Mucosa of stomach (tissue), 1 donor: ENCODE results near the gene RHBDF2.
A peak's percentile ranks its signal among the peaks of the same experiment; 100 is the strongest.

Experiments
- H3K27me3 ChIP-seq: one replicate; pipeline ENCODE4 v1.7.0; 2013; ENCODE audit warnings: mild to moderate bottlenecking, low read length; ENCODE audit not compliant: control insufficient read depth, insufficient read depth
- H3K36me3 ChIP-seq: one replicate; pipeline ENCODE4 v1.7.0; 2013; ENCODE audit warnings: low read length; ENCODE audit not compliant: control insufficient read depth, insufficient read depth
- H3K4me1 ChIP-seq: one replicate; pipeline ENCODE4 v1.7.0; 2013; ENCODE audit warnings: mild to moderate bottlenecking, low read length; ENCODE audit not compliant: control insufficient read depth, insufficient read depth
- H3K4me3 ChIP-seq: one replicate; pipeline ENCODE4 v1.7.0; 2013; ENCODE audit warnings: low read length
- H3K9ac ChIP-seq: one replicate; pipeline ENCODE4 v1.7.0; 2013; ENCODE audit warnings: mild to moderate bottlenecking, low read length, moderate library complexity
- H3K9me3 ChIP-seq: one replicate; pipeline ENCODE4 v1.7.0; 2013; ENCODE audit warnings: mild to moderate bottlenecking, low read length, moderate library complexity; ENCODE audit not compliant: control insufficient read depth
- donor health status: Pancreatic carcinoma.

RHBDF2 gene

GRCh38 chr17:76501018-76501826 is at the start of gene RHBDF2:
Gene RHBDF2, minus strand, starts transcription at chr17:76501423. Its CDS starts 19,899 bp downstream, at chr17:76481524.
- Histone ChIP-seq H3K4me3 (peak within 1 kb of the TSS; percentile 47), H3K27me3 (peaks cover 3% of the 10 kb centered on the region), H3K36me3 (no peaks in the 10 kb centered on the region), H3K9ac (peak within 1 kb of the TSS; percentile 78), H3K9me3 (no peaks in the 10 kb centered on the region), H3K4me1 (peaks cover 42% of the 10 kb centered on the region)

GRCh38 chr17:76549539-76549938 is 48.3 kb upstream of the RHBDF2 start:
- no peaks in the 10 kb centered on the region for H3K27me3 ChIP-seq
- H3K4me3 ChIP-seq, result no peak overlapping the region
- H3K36me3 ChIP-seq, result no peaks in the 10 kb centered on the region
- H3K9ac ChIP-seq, result no peak overlapping the region
- peaks cover 54% of the 10 kb centered on the region for H3K4me1 ChIP-seq
- H3K9me3 ChIP-seq, result no peaks in the 10 kb centered on the region

GRCh38 chr17:76549215-76549518 is 47.9 kb upstream of the RHBDF2 start:
- Histone ChIP-seq H3K4me1 (peaks cover 56% of the 10 kb centered on the region), H3K9ac (no peak overlapping the region), H3K4me3 (no peak overlapping the region), H3K27me3 (no peaks in the 10 kb centered on the region), H3K9me3 (no peaks in the 10 kb centered on the region), H3K36me3 (no peaks in the 10 kb centered on the region)

- H3K27me3 ChIP-seq, result no peaks in the 10 kb centered on the region
- H3K4me1 ChIP-seq, result peaks cover 56% of the 10 kb centered on the region
- no peak overlapping the region for H3K4me3 ChIP-seq
- H3K9ac ChIP-seq, result peak overlapping the region; percentile 22
- H3K9me3 ChIP-seq, result no peaks in the 10 kb centered on the region
- H3K36me3 ChIP-seq, result no peaks in the 10 kb centered on the region
Measured at GRCh38 chr17:76548378-76549214, 47.4 kb upstream of the RHBDF2 start.

- Histone ChIP-seq H3K36me3 (no peaks in the 10 kb centered on the region), H3K9ac (no peak overlapping the region), H3K4me3 (no peak overlapping the region), H3K4me1 (peaks cover 56% of the 10 kb centered on the region), H3K9me3 (no peaks in the 10 kb centered on the region), H3K27me3 (no peaks in the 10 kb centered on the region)
Measured at GRCh38 chr17:76547642-76548202, 46.5 kb upstream of the RHBDF2 start.

GRCh38 chr17:76547183-76547641 is 46.0 kb upstream of the RHBDF2 start:
- no peaks in the 10 kb centered on the region for H3K9me3 ChIP-seq
- no peaks in the 10 kb centered on the region for H3K27me3 ChIP-seq
- H3K4me3 ChIP-seq, result no peak overlapping the region
- H3K4me1 ChIP-seq, result peaks cover 56% of the 10 kb centered on the region
- H3K36me3 ChIP-seq, result no peaks in the 10 kb centered on the region
- H3K9ac ChIP-seq, result no peak overlapping the region

GRCh38 chr17:76546556-76547182 is 45.4 kb upstream of the RHBDF2 start:
- peaks cover 54% of the 10 kb centered on the region for H3K4me1 ChIP-seq
- no peak overlapping the region for H3K4me3 ChIP-seq
- H3K27me3 ChIP-seq, result no peaks in the 10 kb centered on the region
- H3K36me3 ChIP-seq, result no peaks in the 10 kb centered on the region
- no peak overlapping the region for H3K9ac ChIP-seq
- H3K9me3 ChIP-seq, result no peaks in the 10 kb centered on the region

- Histone ChIP-seq H3K9me3 (no peaks in the 10 kb centered on the region), H3K27me3 (no peaks in the 10 kb centered on the region), H3K4me3 (no peak overlapping the region), H3K4me1 (peaks cover 52% of the 10 kb centered on the region), H3K9ac (no peak overlapping the region), H3K36me3 (no peaks in the 10 kb centered on the region)
Measured at GRCh38 chr17:76545918-76546555, 44.8 kb upstream of the RHBDF2 start.

- Histone ChIP-seq H3K4me1 (peaks cover 52% of the 10 kb centered on the region), H3K9ac (no peak overlapping the region), H3K9me3 (no peaks in the 10 kb centered on the region), H3K4me3 (no peak overlapping the region), H3K27me3 (peaks cover 2% of the 10 kb centered on the region), H3K36me3 (no peaks in the 10 kb centered on the region)
Measured at GRCh38 chr17:76544546-76545365, 43.5 kb upstream of the RHBDF2 start.

GRCh38 chr17:76543826-76544545 is 42.8 kb upstream of the RHBDF2 start:
- H3K9ac ChIP-seq, result no peak overlapping the region
- H3K4me3 ChIP-seq, result no peak overlapping the region
- H3K4me1 ChIP-seq, result peaks cover 52% of the 10 kb centered on the region
- H3K27me3 ChIP-seq, result peaks cover 10% of the 10 kb centered on the region
- H3K9me3 ChIP-seq, result no peaks in the 10 kb centered on the region
- no peaks in the 10 kb centered on the region for H3K36me3 ChIP-seq
